GM15510 (cell line): ENCODE data around the gene UGT1A7.
"Not testable (repeated sequence)": the region's sequence is repeated elsewhere in the genome, so short reads cannot be mapped to it uniquely, and the experiment has no call there.

Source experiments
- POLR2A ChIP-seq: IDR thresholded peaks from 3 replicates; pipeline ENCODE4 v1.6.1; 2011; ENCODE audit warnings: borderline replicate concordance; ENCODE audit not compliant: insufficient read length; ENCODE audit errors: extremely low read depth

Gene UGT1A7

DNA sequence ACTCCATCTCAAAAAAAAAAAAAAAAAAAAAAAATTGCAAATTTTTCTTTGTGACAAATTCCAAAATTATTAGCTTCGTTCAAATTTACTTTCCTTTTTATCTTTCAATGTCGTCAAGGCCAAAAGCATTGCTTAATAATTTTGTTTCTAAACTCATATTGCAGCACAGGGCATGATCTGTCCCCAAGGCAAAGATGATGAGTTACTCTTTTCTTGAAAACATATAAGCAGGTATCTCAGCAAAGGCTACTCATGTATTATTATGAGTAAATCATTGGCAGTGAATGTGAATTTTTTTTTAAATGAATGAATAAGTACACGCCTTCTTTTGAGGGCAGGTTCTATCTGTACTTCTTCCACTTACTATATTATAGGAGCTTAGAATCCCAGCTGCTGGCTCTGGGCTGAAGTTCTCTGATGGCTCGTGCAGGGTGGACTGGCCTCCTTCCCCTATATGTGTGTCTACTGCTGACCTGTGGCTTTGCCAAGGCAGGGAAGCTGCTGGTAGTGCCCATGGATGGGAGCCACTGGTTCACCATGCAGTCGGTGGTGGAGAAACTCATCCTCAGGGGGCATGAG, at the start of gene UGT1A7:
Gene UGT1A7 (plus strand): TSS at position 381 of the 579 bp plus-strand sequence. CDS start 37 bp downstream, at position 418.
- no peak for TF ChIP-seq POLR2A

DNA sequence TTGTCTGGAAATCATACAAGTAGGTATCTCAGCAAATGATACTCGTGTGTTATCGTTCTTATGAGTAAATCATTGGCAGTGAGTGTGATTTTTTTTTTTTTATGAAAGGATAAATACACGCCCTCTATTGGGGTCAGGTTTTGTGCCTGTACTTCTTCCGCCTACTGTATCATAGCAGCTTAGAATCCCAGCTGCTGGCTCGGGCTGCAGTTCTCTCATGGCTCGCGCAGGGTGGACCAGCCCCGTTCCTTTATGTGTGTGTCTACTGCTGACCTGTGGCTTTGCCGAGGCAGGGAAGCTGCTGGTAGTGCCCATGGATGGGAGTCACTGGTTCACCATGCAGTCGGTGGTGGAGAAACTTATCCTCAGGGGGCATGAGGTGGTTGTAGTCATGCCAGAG, 45.4 kb upstream of the UGT1A7 start, which contains the start of gene UGT1A10:
Gene UGT1A10 (plus strand): TSS at position 143 of the 400 bp plus-strand sequence. CDS start 75 bp downstream, at position 218.
- not testable (repeated sequence) for TF ChIP-seq POLR2A

DNA sequence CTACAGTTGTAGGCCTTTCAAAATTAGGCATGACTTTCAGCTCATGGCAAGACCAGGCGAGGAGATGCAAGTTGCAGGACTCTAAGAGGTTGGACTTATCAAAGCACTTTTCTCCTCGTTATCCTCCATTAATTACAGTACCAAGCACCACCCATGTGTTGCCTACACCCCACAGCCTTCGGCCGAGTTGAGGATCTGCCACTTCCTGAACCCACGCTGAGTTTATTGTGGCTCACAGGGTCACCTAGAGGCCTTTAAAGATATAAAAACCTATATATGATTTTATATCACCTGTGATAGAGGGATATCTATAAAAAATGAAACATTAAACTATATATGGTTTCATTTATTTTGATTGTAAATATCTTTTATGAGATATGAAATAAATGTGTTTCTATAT, 42.9 kb upstream of the UGT1A7 start:
- TF ChIP-seq POLR2A: no peak

DNA sequence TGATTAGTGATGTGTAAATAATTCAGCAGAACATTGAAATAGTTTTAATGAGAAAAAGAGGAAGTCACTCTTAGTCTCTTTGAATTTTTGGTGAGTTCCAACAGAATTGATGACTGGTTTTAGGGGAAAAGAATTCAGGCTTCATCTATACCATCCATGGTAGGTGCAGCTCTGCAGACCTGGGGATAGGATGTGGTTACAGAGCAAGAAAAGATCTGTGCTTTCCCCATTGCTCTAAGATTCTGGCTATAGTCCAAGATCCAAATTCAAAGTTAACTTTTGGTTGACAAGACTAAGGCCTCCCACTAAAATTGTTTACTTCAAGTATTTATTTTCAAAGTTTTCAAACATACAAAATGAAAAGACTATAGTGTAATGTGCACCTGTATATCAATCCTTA, 41.8 kb upstream of the UGT1A7 start:
- TF ChIP-seq POLR2A: no peak

DNA sequence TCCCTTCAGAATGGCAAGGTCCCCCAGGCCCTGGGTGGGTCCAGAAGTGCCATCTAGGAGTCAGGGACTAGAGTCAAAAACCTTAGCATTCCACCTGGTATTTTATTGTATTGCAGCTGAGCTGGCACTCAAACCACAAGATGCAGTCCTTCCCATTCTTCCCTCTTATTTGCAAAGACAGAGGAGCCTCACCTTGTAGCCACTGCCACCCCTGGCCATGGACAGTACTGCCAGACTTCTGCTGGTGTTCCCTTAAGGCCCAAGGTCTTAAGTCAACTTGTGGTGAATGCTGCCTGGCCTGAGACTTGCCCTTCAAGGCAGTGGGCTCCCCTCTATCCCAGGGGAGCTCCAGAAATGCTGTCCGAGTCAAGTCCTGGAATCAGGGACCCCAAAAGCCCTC, 38.6 kb upstream of the UGT1A7 start:
- TF ChIP-seq POLR2A: no peak

DNA sequence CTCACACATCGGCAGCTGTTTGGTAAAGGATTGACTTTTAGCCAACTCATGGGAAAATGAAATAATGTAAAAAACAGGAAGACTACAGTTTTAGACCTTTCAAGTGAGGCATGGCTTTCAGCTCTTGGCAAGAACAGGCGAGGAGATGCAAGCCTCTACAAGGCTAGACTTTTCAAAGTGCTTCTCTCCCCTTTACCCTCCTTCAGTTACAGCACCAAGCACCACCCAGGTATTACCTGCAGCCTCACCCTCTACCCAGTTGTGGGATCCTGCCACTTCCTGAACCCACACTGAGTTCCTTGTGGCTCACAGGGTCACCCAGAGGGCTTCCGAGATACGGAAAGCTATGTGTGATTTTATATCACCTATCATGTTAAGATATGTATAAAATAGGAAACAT, 30.7 kb upstream of the UGT1A7 start:
- TF ChIP-seq POLR2A: no peak

DNA sequence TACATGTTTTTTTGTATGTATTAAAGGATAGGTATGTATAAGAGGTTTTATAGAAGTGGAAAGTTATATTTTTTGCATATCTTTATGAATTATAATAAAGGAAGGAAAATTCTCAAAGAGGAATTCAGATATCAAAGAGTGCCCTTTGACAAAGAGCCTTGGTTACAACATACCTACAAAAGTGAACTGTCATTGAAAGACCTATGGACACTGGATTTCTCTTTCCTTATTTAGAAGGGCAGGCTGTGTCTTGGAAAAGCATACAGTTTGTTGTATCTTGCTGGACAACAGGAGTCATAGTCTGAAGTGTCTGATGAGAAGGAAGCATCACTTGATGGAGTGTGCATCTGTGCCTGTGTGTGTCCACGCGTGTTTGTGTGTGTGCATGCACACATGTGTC, 30.3 kb upstream of the UGT1A7 start:
- no peak for TF ChIP-seq POLR2A

DNA sequence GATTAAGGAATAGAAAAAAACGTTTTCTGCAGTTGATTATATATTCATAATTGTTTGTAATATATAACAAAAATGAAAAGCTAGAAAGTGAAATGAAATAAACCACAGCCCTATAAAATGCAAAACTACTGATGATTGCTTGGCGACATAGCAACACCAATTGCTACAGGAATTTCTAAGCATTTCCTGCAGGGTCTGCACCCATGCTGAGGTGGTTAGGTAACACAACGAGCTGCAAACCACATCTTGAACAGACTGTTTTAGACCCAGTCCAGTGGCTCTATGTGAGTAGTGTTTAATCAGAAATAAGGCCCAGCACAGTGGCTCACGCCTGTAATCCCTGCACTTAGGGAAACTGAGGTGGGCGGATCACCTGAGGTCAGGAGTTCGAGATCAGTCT, 27.2 kb upstream of the UGT1A7 start:
- no peak for TF ChIP-seq POLR2A

DNA sequence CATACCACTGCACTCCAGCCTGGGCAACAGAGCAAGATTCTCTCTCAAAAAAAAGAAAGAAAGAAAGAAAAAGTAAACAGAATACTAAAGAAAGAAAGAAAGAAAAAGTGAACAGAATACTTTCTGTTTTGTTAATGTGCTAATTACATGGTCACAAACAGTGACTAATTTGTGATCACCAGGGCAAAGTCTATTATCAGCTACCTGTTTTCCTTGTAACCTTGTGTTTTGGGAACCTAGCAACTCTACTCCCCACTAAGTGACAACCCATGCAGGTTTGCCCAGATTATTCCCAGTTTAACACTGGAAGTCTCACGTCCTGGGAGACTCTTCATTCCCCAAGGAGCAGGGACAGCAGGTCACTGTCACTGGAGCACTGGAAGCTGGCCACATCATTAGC, 26.7 kb upstream of the UGT1A7 start:
- no peak for TF ChIP-seq POLR2A

DNA sequence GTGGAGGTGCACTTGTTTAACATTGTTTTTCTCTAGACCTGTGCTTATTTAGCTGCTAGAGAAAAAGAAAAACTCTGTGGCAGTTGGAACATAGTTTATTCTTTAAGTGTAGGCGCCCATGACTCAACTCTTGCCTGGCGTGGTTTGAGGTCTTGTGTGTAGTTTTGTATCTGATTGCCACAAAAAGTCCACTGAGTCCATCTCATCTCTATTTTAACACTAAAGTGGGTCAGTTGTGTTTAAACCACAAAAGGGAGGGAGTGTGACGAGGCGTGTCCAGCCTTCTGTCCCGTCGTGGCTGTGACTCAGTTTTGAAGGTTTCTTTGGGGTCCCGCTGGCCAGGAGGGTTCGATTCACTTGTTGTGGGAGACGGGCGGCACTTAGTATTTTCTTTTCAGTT, 25.3 kb upstream of the UGT1A7 start:
- TF ChIP-seq POLR2A: no peak

DNA sequence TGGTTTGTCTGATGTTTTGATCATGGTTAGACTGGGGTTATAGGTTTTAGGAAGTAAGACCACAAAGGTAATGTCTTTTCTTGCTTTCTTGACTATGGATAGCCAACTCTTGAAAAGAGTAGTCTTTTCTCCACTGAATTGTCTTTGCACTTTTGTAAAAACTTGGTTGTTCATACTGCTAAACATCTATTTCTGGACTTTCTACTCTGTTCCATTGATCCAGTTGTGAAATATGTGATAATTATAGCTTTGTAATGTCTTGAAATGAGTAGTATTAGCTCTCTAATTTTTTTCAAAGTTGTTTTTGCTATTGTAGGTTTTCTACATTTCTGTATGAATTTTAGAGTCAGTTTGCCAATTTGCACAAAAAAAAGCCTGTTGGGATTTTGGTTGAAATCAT, 23.1 kb upstream of the UGT1A7 start:
- no peak for TF ChIP-seq POLR2A

DNA sequence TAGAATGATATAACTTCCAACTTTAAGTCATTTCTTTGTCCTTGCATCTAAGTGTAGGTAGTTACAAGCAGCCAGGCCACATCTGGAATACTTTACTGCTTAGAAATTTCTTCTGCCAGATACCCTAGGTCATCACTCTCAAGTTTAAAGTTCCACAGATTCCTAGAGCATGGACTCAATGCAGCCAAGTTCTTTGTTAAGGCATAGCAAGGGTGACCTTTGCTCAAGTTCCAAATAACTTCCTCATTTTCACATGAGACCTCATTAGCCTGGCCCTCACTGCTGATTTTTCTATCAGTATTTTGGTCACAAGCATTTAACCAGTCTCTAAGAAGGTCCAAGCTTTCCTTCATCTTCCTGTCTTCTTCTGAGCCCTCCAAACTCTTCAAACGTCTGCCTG, 17.8 kb upstream of the UGT1A7 start:
- no peak for TF ChIP-seq POLR2A

DNA sequence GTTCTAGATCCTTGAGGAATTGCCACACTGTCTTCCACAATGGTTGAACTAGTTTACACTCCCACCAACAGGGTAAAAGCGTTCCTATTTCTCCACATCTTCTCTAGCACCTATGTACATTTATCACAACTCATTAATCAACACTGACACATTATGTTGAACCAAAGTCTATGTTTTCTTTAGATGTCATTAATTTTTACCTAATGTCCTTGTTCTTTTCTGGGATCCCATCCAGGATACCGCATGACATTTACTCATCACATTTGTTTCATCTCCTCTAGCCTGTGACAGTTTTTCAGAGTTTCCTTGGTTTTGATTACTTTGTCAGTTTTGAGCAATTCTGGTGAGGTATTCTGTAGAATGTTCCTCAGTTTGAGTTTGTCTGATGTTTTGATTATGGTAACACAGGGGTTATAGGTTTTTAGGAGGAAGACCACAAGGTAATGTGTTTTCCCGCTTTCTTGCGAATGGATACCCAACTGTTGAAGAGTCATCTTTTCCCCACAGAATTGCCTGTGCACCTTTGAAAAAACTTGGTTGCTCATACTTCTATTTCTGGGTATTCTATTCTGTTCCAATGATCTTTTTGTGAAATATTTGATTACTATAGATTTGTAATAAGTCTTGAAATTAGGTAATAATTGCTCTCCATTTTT, 13.0 kb upstream of the UGT1A7 start:
- no peak for TF ChIP-seq POLR2A

DNA sequence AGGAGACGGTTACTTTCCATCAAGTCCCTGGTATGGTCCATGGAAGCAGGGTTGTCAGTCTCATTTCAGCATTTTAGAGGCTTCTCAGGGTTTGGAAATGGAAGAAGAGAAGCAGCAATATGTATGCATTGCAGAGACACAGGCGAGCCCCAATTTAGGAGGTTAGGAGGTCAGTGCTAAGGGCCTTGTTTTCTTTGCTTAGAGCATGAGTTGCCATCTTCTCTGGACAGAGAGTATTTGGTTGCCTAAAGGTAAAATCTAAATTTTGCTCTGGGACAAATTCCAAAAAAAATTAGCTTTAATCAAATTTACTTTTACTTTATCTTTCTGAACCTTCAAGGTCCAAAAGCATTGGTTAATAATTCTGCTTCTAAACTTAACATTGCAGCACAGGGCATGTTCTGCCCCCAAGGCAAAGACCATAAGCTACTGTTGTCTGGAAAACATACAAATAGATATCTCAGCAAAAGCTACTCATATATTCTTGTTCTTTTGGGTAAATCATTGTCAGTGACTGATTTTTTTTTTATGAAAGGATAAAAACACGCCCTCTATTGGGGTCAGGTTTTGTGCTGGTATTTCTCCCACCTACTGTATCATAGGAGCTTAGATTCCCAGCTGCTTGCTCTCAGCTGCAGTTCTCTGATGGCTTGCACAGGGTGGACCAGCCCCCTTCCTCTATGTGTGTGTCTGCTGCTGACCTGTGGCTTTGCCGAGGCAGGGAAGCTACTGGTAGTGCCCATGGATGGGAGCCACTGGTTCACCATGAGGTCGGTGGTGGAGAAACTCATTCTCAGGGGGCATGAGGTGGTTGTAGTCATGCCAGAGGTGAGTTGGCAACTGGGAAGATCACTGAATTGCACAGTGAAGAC, 10.2 kb upstream of the UGT1A7 start, which contains the start of gene UGT1A9:
Gene UGT1A9 (plus strand): TSS at position 609 of the 872 bp plus-strand sequence. CDS start 37 bp downstream, at position 646.
- no peak for TF ChIP-seq POLR2A

DNA sequence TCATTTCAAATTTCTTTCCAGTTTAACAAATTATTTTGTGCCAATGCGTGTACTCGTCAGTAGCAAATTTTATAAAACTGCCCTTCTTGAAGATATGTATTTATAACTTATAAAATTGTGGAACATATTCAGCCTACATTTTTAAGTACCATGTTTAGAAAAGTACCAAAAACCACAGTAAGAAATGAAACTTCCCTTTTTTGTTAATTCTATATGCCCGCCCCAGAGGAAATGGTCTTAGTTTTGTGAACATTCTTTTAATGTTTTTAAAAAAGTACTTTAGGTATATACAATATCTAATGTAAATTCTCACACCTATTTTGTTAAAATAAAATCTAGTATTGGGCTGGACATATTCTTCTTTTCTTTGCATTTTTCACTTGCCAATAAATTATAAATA, 8.8 kb upstream of the UGT1A7 start:
- no peak for TF ChIP-seq POLR2A
